ENCODE measurements around the gene RASA1.
"Not testable (repeated sequence)": the region's sequence is repeated elsewhere in the genome, so short reads cannot be mapped to it uniquely, and the experiment has no call there.

Gene RASA1

DNA sequence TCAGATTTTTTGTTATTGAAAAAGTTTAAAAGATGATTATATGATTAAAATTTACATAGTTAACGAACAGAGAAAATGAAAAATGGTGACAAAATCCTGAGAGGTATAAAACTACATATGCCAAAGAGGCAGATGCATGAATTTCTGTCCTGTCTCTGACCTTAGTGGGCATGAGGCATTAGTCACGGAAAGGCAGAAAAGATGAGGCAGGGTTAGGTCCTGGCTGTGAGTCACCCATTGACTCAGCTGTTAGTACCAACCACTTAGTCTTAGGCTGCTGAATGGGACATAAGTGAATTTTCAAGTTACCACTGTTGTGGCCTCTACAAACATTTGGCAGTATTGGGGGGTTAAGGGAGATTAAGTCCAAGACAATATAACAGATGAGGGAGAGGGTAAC lies 33.1 kb downstream of the RASA1 start:
- no peak for DNase-seq (ENCODE audit: low spot score in 2 of 2)
- Mint-ChIP-seq H3K27ac (ENCODE audit: low read depth) (no peak overlapping the region), H3K4me1 (peaks cover 66% of the 10 kb centered on the region), H3K4me3 (no peak overlapping the region), H3K9me3 (peaks cover 4% of the 10 kb centered on the region), H3K36me3 (ENCODE audit: insufficient read depth) (peaks cover 9% of the 10 kb centered on the region), H3K27me3 (no peaks in the 10 kb centered on the region)
- no peak for ATAC-seq (replicated peaks; ENCODE audit: extremely low read depth, poor library complexity, severe bottlenecking)

DNA sequence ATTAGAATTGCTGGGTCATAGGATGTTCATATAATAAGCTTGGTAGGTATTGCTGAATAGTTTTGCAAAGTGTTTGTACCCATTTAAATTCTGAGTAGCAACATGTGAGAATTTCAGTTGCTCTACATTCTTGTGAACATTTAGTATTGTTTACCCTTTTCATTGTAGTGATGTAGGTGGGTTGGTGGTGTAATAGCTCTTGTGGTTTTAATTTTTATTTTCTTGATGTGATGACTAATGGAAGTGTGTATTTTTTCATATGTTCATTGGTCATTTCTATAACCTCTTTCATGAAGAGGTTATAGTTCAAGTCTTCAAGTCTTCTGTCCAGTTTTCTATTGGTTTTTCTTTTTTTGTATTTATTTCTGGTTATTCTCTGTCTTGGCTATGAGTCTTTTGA lies 34.4 kb downstream of the RASA1 start:
- Mint-ChIP-seq H3K4me1 (peaks cover 59% of the 10 kb centered on the region), H3K9me3 (peaks cover 11% of the 10 kb centered on the region), H3K4me3 (no peak overlapping the region), H3K36me3 (ENCODE audit: insufficient read depth) (peaks cover 9% of the 10 kb centered on the region), H3K27me3 (no peaks in the 10 kb centered on the region), H3K27ac (ENCODE audit: low read depth) (no peak overlapping the region)
- DNase-seq (ENCODE audit: low spot score in 2 of 2), result no peak
- no peak for ATAC-seq (replicated peaks; ENCODE audit: extremely low read depth, poor library complexity, severe bottlenecking)

DNA sequence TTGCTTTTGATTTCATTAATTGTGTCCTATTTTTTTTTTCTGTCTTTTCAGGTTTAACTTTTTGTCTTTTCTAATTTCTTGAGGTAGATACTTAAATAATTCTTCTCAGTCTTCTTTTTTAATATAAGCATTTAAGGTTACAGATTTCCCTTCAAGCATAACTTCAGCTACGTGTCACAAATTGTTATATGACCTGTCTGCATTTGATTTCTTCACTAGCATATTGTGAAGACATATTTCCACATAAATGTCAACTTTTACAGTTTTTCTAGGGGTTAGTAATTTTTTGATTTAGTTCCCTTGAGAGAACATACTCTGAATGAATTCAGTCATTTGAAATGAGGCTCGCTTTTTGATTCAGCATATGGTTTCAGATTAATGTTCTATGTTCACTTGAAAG lies 35.6 kb downstream of the RASA1 start:
- H3K36me3 Mint-ChIP-seq (ENCODE audit: insufficient read depth), result peaks cover 11% of the 10 kb centered on the region
- DNase-seq (ENCODE audit: low spot score in 2 of 2), result no peak
- no peak for ATAC-seq (replicated peaks; ENCODE audit: extremely low read depth, poor library complexity, severe bottlenecking)
- H3K9me3 Mint-ChIP-seq, result peaks cover 11% of the 10 kb centered on the region
- H3K4me3 Mint-ChIP-seq, result no peak overlapping the region
- peaks cover 55% of the 10 kb centered on the region for H3K4me1 Mint-ChIP-seq
- H3K27me3 Mint-ChIP-seq, result no peaks in the 10 kb centered on the region
- peak overlapping the region; percentile 49 for H3K27ac Mint-ChIP-seq (ENCODE audit: low read depth)

DNA sequence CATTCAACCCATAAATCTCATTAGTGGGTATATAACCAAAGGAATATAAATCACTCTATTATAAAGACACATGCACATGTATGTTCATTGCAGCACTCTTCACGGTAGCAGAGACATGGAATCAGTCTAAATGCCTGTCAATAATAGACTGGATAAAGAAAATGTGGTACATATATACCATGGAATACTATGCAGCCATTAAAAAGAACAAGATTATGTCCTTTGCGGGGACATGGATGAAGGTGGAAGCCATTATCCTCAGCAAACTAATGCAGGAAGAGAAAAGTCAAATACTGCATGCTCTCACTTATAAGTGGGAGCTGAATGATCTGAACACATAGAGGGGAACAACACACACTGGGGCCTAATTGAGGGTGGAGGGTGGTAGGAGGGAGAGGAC lies 38.4 kb downstream of the RASA1 start:
- H3K4me1 Mint-ChIP-seq, result peaks cover 59% of the 10 kb centered on the region
- not testable (repeated sequence) for ATAC-seq (replicated peaks; ENCODE audit: extremely low read depth, poor library complexity, severe bottlenecking); DNase-seq (ENCODE audit: low spot score in 2 of 2); H3K27me3 Mint-ChIP-seq; H3K27ac Mint-ChIP-seq (ENCODE audit: low read depth); H3K4me3 Mint-ChIP-seq
- H3K9me3 Mint-ChIP-seq, result peaks cover 11% of the 10 kb centered on the region
- peaks cover 11% of the 10 kb centered on the region for H3K36me3 Mint-ChIP-seq (ENCODE audit: insufficient read depth)

DNA sequence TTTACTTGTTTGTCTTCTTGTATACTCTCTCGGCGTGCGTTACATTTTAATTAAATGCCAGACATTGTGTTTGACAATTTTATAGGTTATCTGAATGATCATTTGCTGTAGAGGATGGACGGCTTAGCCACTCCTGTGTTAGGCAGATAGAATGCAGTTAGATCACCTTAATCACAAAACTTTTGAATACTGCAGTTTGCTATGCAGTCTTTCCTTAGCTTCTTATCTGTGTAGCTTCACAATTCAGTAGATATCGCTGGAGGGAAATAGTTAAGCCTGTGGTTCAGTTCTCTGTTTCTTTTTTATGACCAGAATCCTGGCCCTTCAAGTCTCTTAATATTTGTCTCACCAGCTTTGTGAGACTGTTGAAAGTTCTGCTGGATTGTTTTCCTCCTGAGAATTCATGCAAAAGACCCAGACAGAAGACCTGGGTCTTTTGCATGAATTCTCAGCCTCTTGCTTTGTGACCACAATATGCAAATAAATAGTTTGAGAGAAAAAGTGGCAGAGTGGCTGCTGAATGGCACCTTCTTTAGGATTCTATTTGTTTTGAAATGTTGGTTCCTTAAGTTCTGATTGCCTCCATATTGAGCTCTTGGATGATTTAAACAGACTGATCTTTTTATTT lies 40.2 kb downstream of the RASA1 start:
- DNase-seq (ENCODE audit: low spot score in 2 of 2), result no peak
- H3K9me3 Mint-ChIP-seq, result peaks cover 11% of the 10 kb centered on the region
- no peak overlapping the region for H3K4me3 Mint-ChIP-seq
- peaks cover 11% of the 10 kb centered on the region for H3K36me3 Mint-ChIP-seq (ENCODE audit: insufficient read depth)
- peaks cover 48% of the 10 kb centered on the region for H3K4me1 Mint-ChIP-seq
- H3K27ac Mint-ChIP-seq (ENCODE audit: low read depth), result no peak overlapping the region
- H3K27me3 Mint-ChIP-seq, result no peaks in the 10 kb centered on the region
- ATAC-seq (replicated peaks; ENCODE audit: extremely low read depth, poor library complexity, severe bottlenecking), result no peak

DNA sequence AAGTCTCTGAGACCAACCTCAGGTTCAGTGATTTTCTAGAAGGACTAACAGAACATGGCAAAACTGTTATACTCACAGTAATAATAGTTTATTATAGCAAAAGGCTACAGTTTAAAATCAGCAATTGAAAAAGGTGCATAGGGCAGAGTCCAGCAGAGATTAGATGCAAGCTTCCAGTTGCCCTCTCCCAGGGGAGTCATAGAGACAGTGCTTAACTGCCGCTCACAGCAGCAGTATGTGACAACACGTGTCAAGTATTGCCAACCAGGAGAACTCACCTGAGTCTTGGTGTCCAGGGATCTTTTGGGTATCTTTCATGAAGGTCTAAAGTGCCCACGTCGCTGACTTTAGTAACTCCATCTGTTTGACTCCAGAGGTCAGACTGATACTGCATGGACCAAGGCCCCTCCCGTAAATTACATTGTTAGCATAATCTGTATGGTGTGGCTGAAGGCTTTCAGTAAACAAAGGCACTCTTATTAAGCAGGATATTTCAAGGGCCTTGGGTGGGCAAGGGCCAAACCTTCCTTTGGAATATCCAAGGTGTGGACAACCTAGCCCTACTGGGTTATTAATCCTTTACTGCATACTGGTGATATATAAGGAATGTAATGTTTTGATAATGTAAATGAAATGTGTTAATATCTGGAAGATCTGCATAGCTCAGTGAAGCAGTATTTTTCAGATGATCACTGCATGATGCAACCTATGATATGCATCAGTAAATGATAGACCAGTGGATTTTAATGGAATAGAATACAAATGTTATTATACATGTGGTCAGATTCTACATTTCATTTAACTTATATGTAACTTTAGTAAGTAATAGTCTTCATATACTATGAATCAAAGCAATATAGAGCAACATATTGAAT lies 44.0 kb downstream of the RASA1 start:
- peaks cover 53% of the 10 kb centered on the region for H3K4me1 Mint-ChIP-seq
- no peak for DNase-seq (ENCODE audit: low spot score in 2 of 2)
- ATAC-seq (replicated peaks; ENCODE audit: extremely low read depth, poor library complexity, severe bottlenecking), result no peak
- peaks cover 1% of the 10 kb centered on the region for H3K36me3 Mint-ChIP-seq (ENCODE audit: insufficient read depth)
- H3K27me3 Mint-ChIP-seq, result no peaks in the 10 kb centered on the region
- H3K27ac Mint-ChIP-seq (ENCODE audit: low read depth), result no peak overlapping the region
- no peak overlapping the region for H3K4me3 Mint-ChIP-seq
- H3K9me3 Mint-ChIP-seq, result no peaks in the 10 kb centered on the region

DNA sequence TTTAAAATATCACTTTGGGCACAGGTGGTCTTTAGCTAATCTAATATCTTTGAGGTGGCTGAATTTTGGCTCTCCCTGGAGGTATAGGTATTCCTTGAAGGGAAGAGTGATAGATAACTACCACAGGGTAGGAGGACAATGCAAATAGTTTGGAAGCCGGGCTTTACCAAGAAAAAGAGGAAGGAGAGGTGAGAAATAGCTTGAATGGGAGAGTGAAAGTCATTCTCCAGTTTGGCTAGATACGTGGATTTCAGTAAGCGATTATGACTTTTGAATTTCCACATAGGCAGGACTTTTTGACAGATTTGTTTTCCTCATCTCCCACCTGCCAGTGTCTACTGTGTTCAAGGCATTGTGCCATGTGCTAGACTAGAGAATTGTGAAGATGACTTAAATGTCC lies 45.5 kb downstream of the RASA1 start:
- Mint-ChIP-seq H3K4me1 (peaks cover 46% of the 10 kb centered on the region), H3K9me3 (no peaks in the 10 kb centered on the region)
- ATAC-seq (replicated peaks; ENCODE audit: extremely low read depth, poor library complexity, severe bottlenecking), result no peak

DNA sequence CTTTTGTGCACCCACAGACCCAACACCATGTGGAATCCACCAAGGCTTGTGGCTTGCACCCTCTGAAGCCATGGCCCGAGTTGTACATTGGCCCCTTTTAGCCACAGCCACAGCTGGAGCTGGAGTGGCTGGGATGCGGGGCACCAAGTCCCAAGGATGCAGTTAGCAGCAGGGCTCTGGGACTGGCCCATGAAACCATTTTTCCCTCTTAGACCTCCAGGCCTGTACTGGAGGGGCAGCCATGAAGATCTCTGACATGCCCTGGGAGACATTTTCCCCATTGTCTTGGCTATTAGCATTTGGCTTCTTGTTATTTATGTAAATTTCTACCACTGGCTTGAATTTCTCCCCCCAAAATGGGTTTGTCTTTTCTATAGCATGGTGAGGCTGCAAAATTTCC lies 51.8 kb downstream of the RASA1 start:
- Mint-ChIP-seq H3K27me3 (no peaks in the 10 kb centered on the region), H3K27ac (ENCODE audit: low read depth) (no peak overlapping the region)

More for the DNA sequence above, 45.5 kb downstream of the RASA1 start:
- Mint-ChIP-seq H3K27ac (ENCODE audit: low read depth) (peak overlapping the region; percentile 14), H3K4me3 (no peak overlapping the region), H3K27me3 (no peaks in the 10 kb centered on the region), H3K36me3 (ENCODE audit: insufficient read depth) (no peaks in the 10 kb centered on the region)
- no peak for DNase-seq (ENCODE audit: low spot score in 2 of 2)

DNA sequence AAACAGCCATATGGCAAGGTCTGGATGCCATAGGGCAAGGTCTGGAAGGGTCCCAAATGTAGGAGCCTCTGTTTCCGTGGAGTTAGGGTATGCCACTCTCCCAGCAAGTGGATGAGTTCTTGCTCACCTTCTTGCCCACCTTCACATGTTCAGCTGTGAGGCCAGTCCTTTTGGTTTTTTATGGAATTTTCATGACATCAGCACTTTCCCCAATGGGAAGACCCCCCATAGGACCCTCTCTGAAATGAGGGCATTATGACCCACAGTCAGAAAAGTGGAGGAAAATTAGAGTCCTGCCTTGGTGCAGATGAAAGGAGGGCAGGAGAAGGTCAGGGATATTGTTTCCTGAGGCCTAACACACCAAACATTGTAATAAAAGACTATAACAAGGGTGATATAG lies 53.9 kb downstream of the RASA1 start:
- Mint-ChIP-seq H3K36me3 (ENCODE audit: insufficient read depth) (peaks cover 4% of the 10 kb centered on the region), H3K9me3 (no peaks in the 10 kb centered on the region), H3K4me3 (no peak overlapping the region), H3K4me1 (peaks cover 58% of the 10 kb centered on the region), H3K27me3 (no peaks in the 10 kb centered on the region), H3K27ac (ENCODE audit: low read depth) (no peak overlapping the region)
- DNase-seq (ENCODE audit: low spot score in 2 of 2), result no peak
- no peak for ATAC-seq (replicated peaks; ENCODE audit: extremely low read depth, poor library complexity, severe bottlenecking)

More for the DNA sequence above, 51.8 kb downstream of the RASA1 start:
- H3K36me3 Mint-ChIP-seq (ENCODE audit: insufficient read depth), result peaks cover 4% of the 10 kb centered on the region
- DNase-seq (ENCODE audit: low spot score in 2 of 2) (no peak), ATAC-seq (replicated peaks; ENCODE audit: extremely low read depth, poor library complexity, severe bottlenecking) (no peak)
- H3K4me1 Mint-ChIP-seq, result peaks cover 49% of the 10 kb centered on the region
- H3K9me3 Mint-ChIP-seq, result no peaks in the 10 kb centered on the region
- H3K4me3 Mint-ChIP-seq, result no peak overlapping the region

DNA sequence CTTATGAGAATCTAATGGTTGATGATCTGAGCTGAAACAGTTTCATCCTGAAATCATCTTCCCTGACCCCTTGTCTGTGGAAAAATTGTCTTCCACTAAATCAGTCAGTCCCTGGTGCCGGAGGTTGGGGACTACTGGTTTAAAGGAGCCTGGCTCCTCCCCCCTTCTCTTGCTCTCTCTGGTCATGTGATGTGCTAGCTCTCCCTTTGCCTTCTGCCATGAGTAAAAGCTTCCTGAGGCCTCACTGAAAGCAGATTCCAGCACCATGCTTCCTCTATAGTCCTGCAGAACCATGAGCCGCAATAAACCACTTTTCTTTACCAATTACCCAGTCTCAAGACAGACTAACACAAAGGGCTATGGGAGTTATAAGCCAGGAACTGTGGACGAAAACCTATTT lies 54.7 kb downstream of the RASA1 start:
- Mint-ChIP-seq H3K4me1 (peaks cover 57% of the 10 kb centered on the region), H3K4me3 (no peak overlapping the region), H3K36me3 (ENCODE audit: insufficient read depth) (peaks cover 4% of the 10 kb centered on the region), H3K27ac (ENCODE audit: low read depth) (no peak overlapping the region), H3K27me3 (no peaks in the 10 kb centered on the region), H3K9me3 (no peaks in the 10 kb centered on the region)
- ATAC-seq (replicated peaks; ENCODE audit: extremely low read depth, poor library complexity, severe bottlenecking), result no peak
- DNase-seq (ENCODE audit: low spot score in 2 of 2), result no peak

DNA sequence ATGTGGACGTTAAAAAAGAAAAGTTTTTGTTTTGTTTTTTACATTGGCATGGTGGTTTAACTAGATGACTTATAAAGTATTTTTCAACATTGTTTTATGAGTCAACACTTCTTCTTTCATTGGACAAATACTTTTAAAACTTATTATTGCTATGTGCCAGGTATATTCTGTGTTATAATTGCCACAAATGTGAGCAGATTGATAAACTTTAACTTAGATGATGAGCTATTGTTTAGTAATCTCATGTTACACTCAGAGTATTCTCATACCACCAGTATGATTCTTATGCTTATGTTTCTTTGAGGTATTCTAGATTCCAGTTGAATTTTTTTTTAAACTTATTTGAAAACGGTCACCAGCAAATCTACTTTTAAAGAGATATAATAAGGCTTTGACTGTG lies 60.3 kb downstream of the RASA1 start:
- ATAC-seq (replicated peaks; ENCODE audit: extremely low read depth, poor library complexity, severe bottlenecking) (no peak), DNase-seq (ENCODE audit: low spot score in 2 of 2) (no peak)
- H3K27me3 Mint-ChIP-seq, result no peaks in the 10 kb centered on the region
- no peak overlapping the region for H3K27ac Mint-ChIP-seq (ENCODE audit: low read depth)
- H3K36me3 Mint-ChIP-seq (ENCODE audit: insufficient read depth), result peaks cover 6% of the 10 kb centered on the region
- H3K9me3 Mint-ChIP-seq, result no peaks in the 10 kb centered on the region
- H3K4me3 Mint-ChIP-seq, result no peak overlapping the region
- H3K4me1 Mint-ChIP-seq, result peaks cover 47% of the 10 kb centered on the region

DNA sequence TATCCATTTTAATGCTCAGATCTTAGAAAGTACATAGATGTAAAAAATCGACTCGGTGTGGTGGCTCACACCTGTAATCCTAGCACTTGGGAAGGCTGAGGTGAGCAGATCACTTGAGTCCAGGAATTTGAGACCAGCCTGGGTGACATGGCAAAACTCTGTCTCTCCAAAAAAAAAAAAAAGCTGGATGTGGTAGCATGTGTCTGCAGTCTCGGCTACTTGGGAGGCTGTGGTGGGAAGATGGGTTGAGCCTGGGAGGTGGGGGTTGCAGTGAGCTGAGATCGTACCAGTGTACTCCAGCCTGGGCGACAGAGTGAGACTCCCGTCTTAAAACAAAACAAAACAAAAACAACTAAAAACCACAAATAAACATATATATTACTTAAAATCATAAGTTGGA lies 61.4 kb downstream of the RASA1 start:
- Mint-ChIP-seq H3K36me3 (ENCODE audit: insufficient read depth) (peaks cover 6% of the 10 kb centered on the region), H3K4me3 (no peak overlapping the region), H3K4me1 (peaks cover 36% of the 10 kb centered on the region), H3K27me3 (no peaks in the 10 kb centered on the region), H3K27ac (ENCODE audit: low read depth) (no peak overlapping the region), H3K9me3 (no peaks in the 10 kb centered on the region)
- no peak for DNase-seq (ENCODE audit: low spot score in 2 of 2)
- no peak for ATAC-seq (replicated peaks; ENCODE audit: extremely low read depth, poor library complexity, severe bottlenecking)

DNA sequence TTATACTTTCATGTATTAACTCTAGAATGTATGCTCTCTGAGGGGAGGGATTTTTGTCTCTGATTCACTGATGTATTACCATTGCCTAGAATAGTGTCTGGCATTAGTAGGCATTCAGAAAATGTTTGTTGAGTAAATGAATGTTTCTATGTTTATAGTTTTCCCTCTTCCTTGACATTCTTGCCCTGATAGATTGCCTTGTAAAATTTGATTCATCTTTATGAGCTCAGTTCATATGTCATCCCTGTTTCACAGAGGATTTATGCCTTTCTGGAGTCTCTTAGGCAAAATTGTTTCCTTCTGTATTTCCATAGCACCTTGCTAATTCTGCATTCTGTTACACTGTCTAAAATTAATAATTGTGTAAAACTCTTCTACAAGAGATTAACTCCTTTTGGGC lies 72.3 kb downstream of the RASA1 start:
- Mint-ChIP-seq H3K36me3 (ENCODE audit: insufficient read depth) (peaks cover 14% of the 10 kb centered on the region), H3K27ac (ENCODE audit: low read depth) (peak overlapping the region; percentile 90), H3K4me1 (peaks cover 26% of the 10 kb centered on the region), H3K27me3 (no peaks in the 10 kb centered on the region), H3K4me3 (no peak overlapping the region), H3K9me3 (no peaks in the 10 kb centered on the region)
- DNase-seq (ENCODE audit: low spot score in 2 of 2) (no peak), ATAC-seq (replicated peaks; ENCODE audit: extremely low read depth, poor library complexity, severe bottlenecking) (no peak)

Measured in central memory CD8-positive, alpha-beta T cell (primary cell).